Cardiac muscle cell (in vitro differentiated cells and primary cell): ENCODE results near the gene CAPN5. TPM values are rescaled to one million over a fixed set of nuclear protein-coding genes. Genes with fewer than 3 reads are reported as not detected.

Source experiments
- DNase-seq, 2 donors: peaks; one replicate each; pipeline versions ENCODE4 v3.0.0 to v3.0.0-alpha.2; 2010 to 2017; ENCODE audit warnings: low read depth in 1 of 2, low spot score in 1 of 2
- H3K27ac ChIP-seq: fragments of 200-600 bp; sonication (generic); 2 replicates; pipeline ENCODE4 v1.5.1; 2016
- H3K27me3 ChIP-seq: fragments of 200-600 bp; sonication (generic); 2 replicates; pipeline ENCODE4 v1.6.0; 2016; ENCODE audit warnings: control low read depth
- H3K36me3 ChIP-seq: fragments of 200-600 bp; sonication (generic); 2 replicates; pipeline ENCODE4 v1.5.1; 2016; ENCODE audit warnings: control low read depth
- H3K4me1 ChIP-seq: fragments of 200-600 bp; sonication (generic); 2 replicates; pipeline ENCODE4 v1.8.1; 2017; ENCODE audit warnings: low read depth, mild to moderate bottlenecking, mixed run types
- H3K4me3 ChIP-seq: fragments of 200-600 bp; sonication (generic); 2 replicates; pipeline ENCODE4 v1.5.1; 2016; ENCODE audit warnings: mild to moderate bottlenecking
- H3K9me3 ChIP-seq: fragments of 200-600 bp; sonication (generic); 2 replicates; pipeline ENCODE4 v1.5.1; 2017; ENCODE audit warnings: low read depth, mild to moderate bottlenecking, control low read depth
- polyA plus RNA-seq: library from polyadenylated mRNA; unstranded; fragments of >200 nt; fragmentation: Nextera tagmentation; extraction: Ambion mirVana; gene quantifications from 2 replicates; pipeline ENCODE4 v1.2.1, GENCODE V29; 2016
- total RNA-seq: library from RNA; depleted of rRNA; stranded (reverse); fragments of >200 nt; gene quantifications from 2 replicates; pipeline ENCODE4 v1.2.3, GENCODE V29; 2016
- TF ChIP-seq, protein P1 (sequence below): IDR thresholded peaks from 2 replicates; pipeline ENCODE4 v1.5.1; 2012; ENCODE audit warnings: low read depth, mild to moderate bottlenecking, low read length

The CAPN5 gene
- total and polyA plus RNA-seq, 2 experiments from 2014 or later = 9.8 to 10.0 TPM

DNA sequence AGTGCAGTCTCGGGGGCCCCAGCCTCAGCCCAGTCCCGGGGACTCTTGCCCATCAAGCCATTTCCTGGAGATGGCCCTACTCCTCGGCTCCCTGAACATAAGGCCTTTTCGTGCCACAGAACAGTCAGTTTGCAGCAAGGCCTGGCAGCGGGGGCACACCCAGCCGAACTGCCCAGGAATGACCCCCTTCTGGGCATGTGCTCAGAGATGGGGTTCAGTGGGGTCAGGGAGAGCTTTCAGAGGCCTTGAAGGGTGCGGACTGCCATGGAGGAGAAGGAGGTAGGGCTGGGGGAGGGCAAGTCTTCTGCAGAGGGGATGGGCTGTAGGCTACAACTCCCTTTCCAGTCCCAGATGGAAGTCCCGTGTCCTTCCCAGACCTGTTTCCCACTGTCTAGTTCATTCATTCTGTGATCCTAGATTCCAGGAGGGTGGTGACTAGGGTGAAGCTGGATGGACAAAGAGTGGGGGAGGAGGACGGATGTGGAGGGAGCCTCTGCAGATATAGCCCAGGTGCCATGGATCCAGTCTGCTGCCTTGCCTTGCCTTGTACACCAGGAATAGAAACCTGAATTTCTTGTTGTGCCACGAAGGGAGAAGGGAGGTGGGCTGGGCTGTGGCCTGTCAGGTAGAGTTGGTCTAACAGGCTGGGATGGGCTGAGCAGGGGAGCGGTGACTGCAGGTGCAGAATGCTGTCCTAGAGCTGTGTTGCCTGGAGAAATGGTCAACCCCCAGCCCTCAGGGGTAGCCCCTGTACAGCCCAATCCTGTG is 21.6 kb downstream of the CAPN5 start:
- H3K4me3 ChIP-seq = no peak overlapping the region
- H3K9me3 ChIP-seq = no peaks in the 10 kb centered on the region
- TF ChIP-seq, protein P1, sequence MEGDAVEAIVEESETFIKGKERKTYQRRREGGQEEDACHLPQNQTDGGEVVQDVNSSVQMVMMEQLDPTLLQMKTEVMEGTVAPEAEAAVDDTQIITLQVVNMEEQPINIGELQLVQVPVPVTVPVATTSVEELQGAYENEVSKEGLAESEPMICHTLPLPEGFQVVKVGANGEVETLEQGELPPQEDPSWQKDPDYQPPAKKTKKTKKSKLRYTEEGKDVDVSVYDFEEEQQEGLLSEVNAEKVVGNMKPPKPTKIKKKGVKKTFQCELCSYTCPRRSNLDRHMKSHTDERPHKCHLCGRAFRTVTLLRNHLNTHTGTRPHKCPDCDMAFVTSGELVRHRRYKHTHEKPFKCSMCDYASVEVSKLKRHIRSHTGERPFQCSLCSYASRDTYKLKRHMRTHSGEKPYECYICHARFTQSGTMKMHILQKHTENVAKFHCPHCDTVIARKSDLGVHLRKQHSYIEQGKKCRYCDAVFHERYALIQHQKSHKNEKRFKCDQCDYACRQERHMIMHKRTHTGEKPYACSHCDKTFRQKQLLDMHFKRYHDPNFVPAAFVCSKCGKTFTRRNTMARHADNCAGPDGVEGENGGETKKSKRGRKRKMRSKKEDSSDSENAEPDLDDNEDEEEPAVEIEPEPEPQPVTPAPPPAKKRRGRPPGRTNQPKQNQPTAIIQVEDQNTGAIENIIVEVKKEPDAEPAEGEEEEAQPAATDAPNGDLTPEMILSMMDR = no peak
- no peaks in the 10 kb centered on the region for H3K4me1 ChIP-seq
- DNase-seq = no peak
- no peaks in the 10 kb centered on the region for H3K27me3 ChIP-seq
- H3K27ac ChIP-seq = no peak overlapping the region
- no peaks in the 10 kb centered on the region for H3K36me3 ChIP-seq

DNA sequence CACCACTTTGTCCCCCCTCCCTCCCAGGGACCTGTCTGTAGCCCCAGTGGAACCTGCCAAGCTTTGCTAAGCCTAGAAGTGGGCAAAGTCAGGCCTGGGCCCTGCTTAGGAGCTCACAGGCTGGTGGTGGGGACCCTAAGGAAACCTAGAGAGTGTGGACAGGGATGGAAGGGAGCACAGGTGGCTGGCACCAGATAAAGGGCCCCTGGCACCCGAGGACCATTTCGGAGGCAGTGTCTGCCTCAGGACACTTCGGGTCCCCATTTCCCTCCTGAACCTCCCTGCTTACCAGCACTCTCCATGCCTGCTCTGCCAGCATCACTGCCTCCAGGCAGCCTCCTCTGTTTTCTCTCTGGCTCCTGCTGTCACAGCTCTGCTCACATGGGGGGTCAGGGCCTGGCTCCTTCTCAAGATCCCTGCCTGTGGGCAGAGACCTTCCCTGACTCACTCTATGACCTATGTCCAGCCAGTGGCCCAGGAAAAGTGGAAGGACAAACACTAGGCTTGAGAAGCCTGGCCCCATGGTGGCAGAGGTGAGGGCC is 22.3 kb downstream of the CAPN5 start:
- no peak overlapping the region for H3K4me3 ChIP-seq
- H3K4me1 ChIP-seq = no peaks in the 10 kb centered on the region
- no peaks in the 10 kb centered on the region for H3K27me3 ChIP-seq
- H3K9me3 ChIP-seq = no peaks in the 10 kb centered on the region
- DNase-seq = no peak
- TF ChIP-seq, protein P1 = no peak
- no peaks in the 10 kb centered on the region for H3K36me3 ChIP-seq
- no peak overlapping the region for H3K27ac ChIP-seq

DNA sequence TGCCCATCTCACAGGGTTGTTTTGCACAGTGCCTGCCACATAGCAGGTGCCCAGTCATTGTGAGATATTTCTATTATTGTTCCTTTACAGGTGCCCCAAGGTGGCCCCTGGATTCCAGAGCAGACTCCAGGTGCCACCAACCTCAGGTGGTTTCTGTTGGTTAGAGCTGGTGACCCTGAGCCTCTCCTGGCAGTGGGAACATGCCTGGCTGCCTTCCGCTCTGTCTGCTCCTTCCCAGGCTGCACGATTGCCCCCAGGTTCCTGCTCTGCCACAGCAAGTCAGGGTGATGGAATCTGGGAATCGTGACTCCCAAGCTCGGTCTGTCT is 23.2 kb downstream of the CAPN5 start:
- no peaks in the 10 kb centered on the region for H3K4me1 ChIP-seq
- no peak for DNase-seq
- no peaks in the 10 kb centered on the region for H3K27me3 ChIP-seq
- no peak overlapping the region for H3K27ac ChIP-seq
- TF ChIP-seq, protein P1 = no peak
- no peak overlapping the region for H3K4me3 ChIP-seq
- H3K36me3 ChIP-seq = no peaks in the 10 kb centered on the region
- no peaks in the 10 kb centered on the region for H3K9me3 ChIP-seq

DNA sequence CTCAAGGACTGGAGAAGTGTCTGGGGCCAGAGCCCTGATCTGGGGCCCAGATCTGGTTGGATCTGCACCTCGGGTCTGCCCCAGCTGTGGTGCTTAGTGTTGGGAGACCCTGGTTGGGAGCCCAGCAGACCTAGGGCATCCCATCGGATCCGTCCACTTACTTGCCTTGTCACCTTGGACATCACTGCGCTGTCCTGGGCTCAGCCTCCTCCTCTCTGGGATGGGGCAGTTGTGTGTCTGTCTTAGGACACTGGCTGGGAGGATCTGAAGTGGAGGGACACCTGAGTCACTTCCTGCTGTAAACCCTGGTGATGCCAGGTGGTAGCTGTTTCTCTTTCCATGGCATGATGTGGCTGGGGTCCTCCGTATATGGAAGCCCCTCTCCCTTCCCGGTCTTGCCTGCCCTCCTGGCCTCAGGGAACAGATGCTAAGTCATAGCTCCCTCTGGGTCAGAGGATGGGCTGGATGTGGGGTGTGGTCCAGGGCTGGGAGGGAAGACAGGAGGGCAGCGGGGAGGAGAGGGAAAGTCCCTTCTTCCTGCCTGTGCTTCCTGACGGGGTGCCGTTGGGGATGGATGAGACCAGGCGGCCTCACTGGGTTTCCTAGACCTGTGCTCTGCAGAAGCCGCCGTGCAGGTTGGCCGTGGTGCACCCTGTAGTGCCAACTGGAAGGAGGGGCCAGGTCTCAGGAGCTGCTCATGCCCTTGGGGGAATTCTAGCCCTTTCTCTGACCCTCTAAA is 23.8 kb downstream of the CAPN5 start:
- TF ChIP-seq, protein P1 = no peak
- no peak overlapping the region for H3K4me3 ChIP-seq
- no peak for DNase-seq
- no peak overlapping the region for H3K27ac ChIP-seq
- no peaks in the 10 kb centered on the region for H3K9me3 ChIP-seq
- H3K27me3 ChIP-seq = no peaks in the 10 kb centered on the region
- H3K36me3 ChIP-seq = no peaks in the 10 kb centered on the region
- H3K4me1 ChIP-seq = no peaks in the 10 kb centered on the region

DNA sequence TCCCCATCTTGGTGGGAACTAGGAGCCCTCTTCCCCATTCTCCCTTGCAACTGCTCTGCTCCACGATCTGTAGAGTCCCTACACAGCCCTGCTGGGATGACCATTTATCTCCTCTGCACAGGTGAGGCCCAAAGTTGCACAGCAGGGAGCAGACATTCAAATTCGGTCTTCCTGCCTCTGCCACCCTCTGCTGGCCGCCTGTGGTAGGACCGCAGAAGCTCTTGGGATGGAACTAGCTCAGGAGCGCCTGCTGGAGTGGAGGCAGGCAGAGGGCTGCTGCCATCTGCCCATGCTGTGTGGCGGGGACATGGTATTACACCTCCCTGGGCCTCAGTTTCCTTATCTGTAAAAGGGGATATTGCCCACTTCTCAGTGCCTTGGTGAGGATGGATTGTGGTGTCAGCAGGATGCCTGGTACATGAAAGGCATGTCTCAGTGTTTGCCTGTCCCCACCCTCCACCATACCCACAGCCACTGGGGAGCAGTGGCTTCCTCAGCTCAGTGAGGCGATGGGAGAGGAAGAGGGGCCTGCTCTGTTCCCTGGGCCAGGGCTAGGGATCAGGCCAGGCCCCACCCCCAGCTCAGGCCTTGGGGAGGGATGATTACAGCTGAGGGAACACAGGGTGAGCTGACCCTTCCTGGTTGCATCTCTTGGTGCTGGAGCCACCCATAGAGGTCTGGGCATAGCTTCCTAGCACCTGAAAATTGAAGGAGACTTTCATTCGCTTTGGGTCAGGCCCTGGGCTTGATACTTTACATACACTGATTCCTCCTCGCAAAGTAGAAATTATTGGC is 24.6 kb downstream of the CAPN5 start:
- DNase-seq = peak; percentile 72 to 79
- TF ChIP-seq, protein P1 = peak; percentile 94
- no peak overlapping the region for H3K4me3 ChIP-seq
- H3K4me1 ChIP-seq = no peaks in the 10 kb centered on the region
- no peaks in the 10 kb centered on the region for H3K36me3 ChIP-seq
- H3K9me3 ChIP-seq = no peaks in the 10 kb centered on the region
- no peaks in the 10 kb centered on the region for H3K27me3 ChIP-seq
- H3K27ac ChIP-seq = no peak overlapping the region
